Measurements from ENCODE around the gene PNPLA1.

The PNPLA1 gene

DNA sequence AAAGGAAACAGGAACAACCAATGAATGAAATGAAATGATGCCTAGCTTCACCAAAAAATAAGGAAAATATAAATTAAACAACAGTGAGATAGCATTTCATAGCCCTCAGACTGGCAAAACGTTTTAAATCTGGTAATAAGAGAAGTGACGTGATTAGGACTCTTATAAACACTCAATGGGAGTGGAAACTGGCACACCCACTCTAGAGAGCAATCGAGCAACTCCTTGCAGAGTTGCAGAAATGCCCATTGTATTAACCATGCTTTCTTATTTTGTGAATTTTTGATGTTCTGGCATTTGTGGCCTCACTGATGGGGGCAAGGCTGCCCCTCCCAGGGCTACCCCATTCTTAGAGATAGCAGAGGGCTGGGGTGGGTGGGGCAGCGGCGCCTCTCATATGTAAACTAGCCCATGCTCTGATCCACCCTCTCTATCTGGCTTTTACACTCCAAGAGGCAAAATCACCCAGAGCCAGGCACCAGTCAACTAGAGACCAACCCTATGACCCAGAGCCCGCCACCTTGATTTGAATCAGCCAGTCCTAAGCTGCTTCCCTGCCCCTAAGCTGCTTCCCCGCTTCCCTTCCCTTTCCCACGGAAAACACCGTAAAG lies 6.4 kb upstream of the PNPLA1 start:
- Histone ChIP-seq H3K36me3 (ENCODE audit: insufficient read depth) (no peaks in the 10 kb centered on the region), H3K27ac (no peak overlapping the region), H3K27me3 (ENCODE audit: insufficient read depth, low read depth) (no peaks in the 10 kb centered on the region), H3K4me2 (no peak overlapping the region), H2AFZ (ENCODE audit: low read depth) (no peak overlapping the region), H3K79me2 (ENCODE audit: insufficient read depth, low read depth) (no peaks in the 10 kb centered on the region), H3K9ac (no peak overlapping the region), H4K20me1 (ENCODE audit: insufficient read depth) (no peaks in the 10 kb centered on the region), H3K4me3 (IDR thresholded peaks at IDR 0.05; ENCODE audit: insufficient read depth, low read depth, low read length) (no peak overlapping the region), H3K4me1 (ENCODE audit: low read depth, poor library complexity, severe bottlenecking) (no peaks in the 10 kb centered on the region)
- TF ChIP-seq, protein P1, sequence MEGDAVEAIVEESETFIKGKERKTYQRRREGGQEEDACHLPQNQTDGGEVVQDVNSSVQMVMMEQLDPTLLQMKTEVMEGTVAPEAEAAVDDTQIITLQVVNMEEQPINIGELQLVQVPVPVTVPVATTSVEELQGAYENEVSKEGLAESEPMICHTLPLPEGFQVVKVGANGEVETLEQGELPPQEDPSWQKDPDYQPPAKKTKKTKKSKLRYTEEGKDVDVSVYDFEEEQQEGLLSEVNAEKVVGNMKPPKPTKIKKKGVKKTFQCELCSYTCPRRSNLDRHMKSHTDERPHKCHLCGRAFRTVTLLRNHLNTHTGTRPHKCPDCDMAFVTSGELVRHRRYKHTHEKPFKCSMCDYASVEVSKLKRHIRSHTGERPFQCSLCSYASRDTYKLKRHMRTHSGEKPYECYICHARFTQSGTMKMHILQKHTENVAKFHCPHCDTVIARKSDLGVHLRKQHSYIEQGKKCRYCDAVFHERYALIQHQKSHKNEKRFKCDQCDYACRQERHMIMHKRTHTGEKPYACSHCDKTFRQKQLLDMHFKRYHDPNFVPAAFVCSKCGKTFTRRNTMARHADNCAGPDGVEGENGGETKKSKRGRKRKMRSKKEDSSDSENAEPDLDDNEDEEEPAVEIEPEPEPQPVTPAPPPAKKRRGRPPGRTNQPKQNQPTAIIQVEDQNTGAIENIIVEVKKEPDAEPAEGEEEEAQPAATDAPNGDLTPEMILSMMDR (conservative IDR thresholded peaks at IDR 0.05; ENCODE audit: low read depth, low read length), result no peak

DNA sequence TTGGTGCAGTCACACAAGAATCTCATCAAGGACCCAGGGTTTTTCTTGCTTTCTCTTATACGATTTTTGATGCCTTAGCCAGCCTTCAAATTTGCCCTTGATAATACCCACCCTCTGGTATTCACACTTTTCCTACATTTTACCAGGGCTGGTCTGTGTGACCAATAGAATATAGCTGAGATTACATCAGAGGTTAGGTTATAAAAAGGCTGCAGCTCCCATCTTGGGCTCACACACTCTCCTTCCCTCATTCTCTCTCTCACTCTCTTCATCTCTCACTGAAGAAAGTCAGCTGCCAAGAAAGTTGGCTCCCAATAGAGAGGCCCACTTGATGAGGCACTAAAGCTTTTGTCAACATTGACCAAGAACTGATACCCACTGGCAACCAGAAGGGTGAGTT lies 4.1 kb upstream of the PNPLA1 start:
- Histone ChIP-seq H3K27ac (no peak overlapping the region), H4K20me1 (ENCODE audit: insufficient read depth) (no peaks in the 10 kb centered on the region), H3K9ac (no peak overlapping the region), H3K27me3 (ENCODE audit: insufficient read depth, low read depth) (no peaks in the 10 kb centered on the region), H2AFZ (ENCODE audit: low read depth) (no peak overlapping the region), H3K4me2 (no peak overlapping the region), H3K79me2 (ENCODE audit: insufficient read depth, low read depth) (no peaks in the 10 kb centered on the region), H3K36me3 (ENCODE audit: insufficient read depth) (no peaks in the 10 kb centered on the region), H3K4me1 (ENCODE audit: low read depth, poor library complexity, severe bottlenecking) (no peaks in the 10 kb centered on the region), H3K4me3 (IDR thresholded peaks at IDR 0.05; ENCODE audit: insufficient read depth, low read depth, low read length) (no peak overlapping the region)
- TF ChIP-seq, protein P1 (conservative IDR thresholded peaks at IDR 0.05; ENCODE audit: low read depth, low read length), result no peak

DNA sequence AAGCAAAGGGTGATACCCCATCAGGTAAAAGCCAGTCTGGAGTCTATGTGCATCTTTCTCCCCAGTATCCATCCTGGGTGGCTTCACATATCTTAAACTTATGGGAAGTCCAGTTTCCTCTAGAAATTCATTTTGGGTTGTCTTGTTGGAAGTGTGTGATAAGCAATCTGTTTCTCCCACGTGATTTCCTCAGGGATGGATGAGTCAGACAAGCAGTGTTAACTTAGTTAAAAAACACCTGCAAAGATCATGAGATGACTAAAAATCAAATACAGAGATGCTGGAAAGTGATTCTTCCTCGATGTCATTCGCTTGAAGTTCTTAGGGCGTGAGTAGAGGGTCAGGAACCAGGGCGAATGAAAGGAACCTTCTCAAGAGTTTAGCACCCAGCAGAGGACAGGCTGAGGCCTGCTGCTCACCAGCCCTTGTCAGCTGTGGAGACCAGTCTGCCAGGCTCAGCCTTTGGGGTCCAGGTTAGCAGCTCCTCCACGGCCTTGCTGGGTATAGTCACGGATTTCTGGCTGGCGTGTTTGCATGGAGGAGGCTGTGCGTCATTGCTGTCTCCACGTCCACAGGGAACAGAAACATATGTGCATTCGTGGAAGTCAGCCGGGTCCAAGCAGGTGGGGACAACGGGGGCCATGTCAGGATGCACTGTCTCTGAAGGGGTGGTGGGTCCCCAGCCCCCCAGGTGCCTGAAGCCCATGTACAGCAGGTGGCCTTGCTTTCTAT lies 2.8 kb upstream of the PNPLA1 start:
- Histone ChIP-seq H3K79me2 (ENCODE audit: insufficient read depth, low read depth) (no peaks in the 10 kb centered on the region), H2AFZ (ENCODE audit: low read depth) (no peak overlapping the region), H3K4me3 (IDR thresholded peaks at IDR 0.05; ENCODE audit: insufficient read depth, low read depth, low read length) (no peak overlapping the region), H3K4me2 (no peak overlapping the region), H3K4me1 (ENCODE audit: low read depth, poor library complexity, severe bottlenecking) (no peaks in the 10 kb centered on the region), H3K36me3 (ENCODE audit: insufficient read depth) (no peaks in the 10 kb centered on the region), H3K27me3 (ENCODE audit: insufficient read depth, low read depth) (no peaks in the 10 kb centered on the region), H3K27ac (no peak overlapping the region), H3K9ac (no peak overlapping the region), H4K20me1 (ENCODE audit: insufficient read depth) (no peaks in the 10 kb centered on the region)
- TF ChIP-seq, protein P1 (conservative IDR thresholded peaks at IDR 0.05; ENCODE audit: low read depth, low read length), result no peak

DNA sequence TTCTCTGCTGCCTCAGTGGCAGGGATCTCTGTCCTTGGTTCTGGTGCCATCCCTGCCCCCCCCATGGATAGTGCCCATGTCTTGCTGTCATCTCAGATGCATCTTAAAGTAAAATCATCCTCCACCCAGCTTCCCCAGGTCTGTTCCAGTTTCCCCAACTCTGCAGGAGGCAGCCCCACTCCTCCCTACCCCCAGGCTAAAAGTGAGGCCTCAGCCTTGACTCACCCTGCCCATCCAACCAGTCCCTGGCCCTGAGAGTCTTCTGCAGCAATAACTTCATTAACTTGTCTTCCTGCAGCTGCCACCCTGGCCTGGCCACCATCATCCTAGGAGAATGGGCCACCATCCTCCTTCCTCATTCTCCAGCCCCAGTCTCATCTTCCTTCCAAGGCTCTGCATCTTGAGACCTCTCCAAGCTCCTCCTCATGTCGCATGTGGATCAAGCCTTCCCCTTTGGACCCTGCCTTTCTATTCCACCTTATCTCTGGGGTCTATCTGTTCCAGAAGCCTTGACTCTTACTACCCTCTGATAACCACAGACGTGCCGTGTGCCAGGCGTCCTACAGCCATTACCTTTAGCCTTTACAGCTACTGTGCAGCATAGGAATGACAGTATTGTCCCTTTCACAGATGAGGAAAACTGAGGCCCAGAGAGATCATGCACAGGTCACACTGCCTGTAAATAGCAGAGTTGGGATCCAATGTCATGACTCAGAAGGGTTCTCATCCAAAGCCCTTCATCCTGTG lies 2.0 kb upstream of the PNPLA1 start:
- Histone ChIP-seq H3K4me1 (ENCODE audit: low read depth, poor library complexity, severe bottlenecking) (no peaks in the 10 kb centered on the region), H3K4me2 (no peak overlapping the region), H3K4me3 (IDR thresholded peaks at IDR 0.05; ENCODE audit: insufficient read depth, low read depth, low read length) (no peak overlapping the region), H3K27me3 (ENCODE audit: insufficient read depth, low read depth) (no peaks in the 10 kb centered on the region), H3K79me2 (ENCODE audit: insufficient read depth, low read depth) (no peaks in the 10 kb centered on the region), H3K36me3 (ENCODE audit: insufficient read depth) (no peaks in the 10 kb centered on the region), H3K9ac (no peak overlapping the region), H4K20me1 (ENCODE audit: insufficient read depth) (no peaks in the 10 kb centered on the region), H3K27ac (no peak overlapping the region), H2AFZ (ENCODE audit: low read depth) (no peak overlapping the region)
- TF ChIP-seq, protein P1 (conservative IDR thresholded peaks at IDR 0.05; ENCODE audit: low read depth, low read length), result no peak
